RWPE2 (cell line): ENCODE data around the gene NKAIN4.

ENCODE experiments used
- ATAC-seq: fragments of 200-7000 bp; cut with Tn5 transposase; 3 replicates; pipeline ENCODE4 v1.9.1; 2021; ENCODE audit warnings: low read depth
- DNase-seq: peaks from one replicate; pipeline ENCODE4 v3.0.0-alpha.2; 2020; ENCODE audit warnings: low spot score
- H3K27ac ChIP-seq: fragments of 450-650 bp; 2 replicates; pipeline ENCODE4 v1.5.1; 2017; ENCODE audit warnings: mild to moderate bottlenecking; ENCODE audit not compliant: poor library complexity, severe bottlenecking
- H3K27me3 ChIP-seq: fragments of 250-450 bp; sonication (Bioruptor Pico); 2 replicates; pipeline ENCODE4 v1.5.1; 2021; ENCODE audit warnings: mild to moderate bottlenecking, moderate library complexity; ENCODE audit not compliant: insufficient read depth, poor library complexity, severe bottlenecking
- H3K36me3 ChIP-seq: fragments of 250-450 bp; sonication (Bioruptor Pico); 2 replicates; pipeline ENCODE4 v1.5.1; 2020; ENCODE audit warnings: low read depth, mild to moderate bottlenecking, moderate library complexity
- H3K4me1 ChIP-seq: fragments of 250-450 bp; sonication (Bioruptor Pico); 2 replicates; pipeline ENCODE4 v1.5.1; 2021; ENCODE audit warnings: mild to moderate bottlenecking, moderate library complexity; ENCODE audit not compliant: insufficient read depth, poor library complexity, severe bottlenecking
- H3K4me3 ChIP-seq: fragments of 250-450 bp; sonication (Bioruptor Pico); 2 replicates; pipeline ENCODE4 v1.5.1; 2021; ENCODE audit warnings: mild to moderate bottlenecking, moderate library complexity; ENCODE audit not compliant: severe bottlenecking
- H3K9me3 ChIP-seq: fragments of 250-450 bp; sonication (Bioruptor Pico); 2 replicates; pipeline ENCODE4 v1.5.1; 2021; ENCODE audit warnings: mild to moderate bottlenecking, moderate library complexity; ENCODE audit not compliant: severe bottlenecking
- CTCF ChIP-seq: fragments of 450-650 bp; IDR thresholded peaks from one replicate; pipeline ENCODE4 v1.5.1; 2017; ENCODE audit warnings: mild to moderate bottlenecking, moderate library complexity; ENCODE audit not compliant: poor library complexity, severe bottlenecking

The NKAIN4 gene

GRCh38 chr20:63228806-63229205, 25.5 kb downstream of the NKAIN4 start:
- H3K36me3 ChIP-seq, result no peaks in the 10 kb centered on the region
- no peaks in the 10 kb centered on the region for H3K27me3 ChIP-seq
- H3K4me3 ChIP-seq, result no peak overlapping the region
- TF ChIP-seq CTCF, result no peak
- DNase-seq (no peak), ATAC-seq (no peak)
- peaks cover 24% of the 10 kb centered on the region for H3K4me1 ChIP-seq
- H3K9me3 ChIP-seq, result no peaks in the 10 kb centered on the region
- H3K27ac ChIP-seq, result no peak overlapping the region

DNA sequence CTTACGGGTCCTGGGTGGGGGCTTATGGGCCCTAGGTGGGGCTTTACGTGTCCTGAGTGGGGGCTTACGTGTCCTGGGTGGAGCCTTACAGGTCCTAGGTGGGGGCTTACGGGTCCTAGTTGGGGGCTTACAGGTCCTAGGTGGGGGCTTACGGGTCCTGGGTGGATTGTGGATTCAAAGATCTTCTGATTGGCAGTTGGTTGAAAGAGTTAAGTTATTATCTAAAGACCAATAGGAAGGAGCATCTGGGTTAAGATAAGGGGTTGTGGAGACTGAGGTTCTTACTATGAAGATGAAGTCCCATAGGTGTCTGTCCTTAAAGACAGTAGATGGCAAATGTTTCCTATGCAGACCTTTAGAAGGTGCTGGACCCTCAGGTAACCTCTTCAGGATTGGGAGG, 27.0 kb downstream of the NKAIN4 start:
- H3K27ac ChIP-seq, result no peak overlapping the region
- no peaks in the 10 kb centered on the region for H3K9me3 ChIP-seq
- no peak overlapping the region for H3K4me3 ChIP-seq
- H3K27me3 ChIP-seq, result no peaks in the 10 kb centered on the region
- H3K4me1 ChIP-seq, result peaks cover 20% of the 10 kb centered on the region
- no peak for DNase-seq
- ATAC-seq, result no peak
- H3K36me3 ChIP-seq, result no peaks in the 10 kb centered on the region
- no peak for TF ChIP-seq CTCF

- peak overlapping the region; percentile 52 for H3K27ac ChIP-seq
- H3K36me3 ChIP-seq, result no peaks in the 10 kb centered on the region
- ATAC-seq, result peak; percentile 42
- TF ChIP-seq CTCF, result no peak
- H3K4me1 ChIP-seq, result peaks cover 18% of the 10 kb centered on the region
- H3K27me3 ChIP-seq, result peaks cover 4% of the 10 kb centered on the region
- DNase-seq, result no peak
- H3K9me3 ChIP-seq, result no peaks in the 10 kb centered on the region
- H3K4me3 ChIP-seq, result no peak overlapping the region
Measured at GRCh38 chr20:63226042-63226943, 28.0 kb downstream of the NKAIN4 start.

GRCh38 chr20:63225082-63225454, 29.2 kb downstream of the NKAIN4 start:
- TF ChIP-seq CTCF, result no peak
- peaks cover 18% of the 10 kb centered on the region for H3K4me1 ChIP-seq
- peak overlapping the region; percentile 52 for H3K27ac ChIP-seq
- DNase-seq (no peak), ATAC-seq (no peak; the same call in 2 of the 3 replicates)
- no peaks in the 10 kb centered on the region for H3K9me3 ChIP-seq
- H3K27me3 ChIP-seq, result peaks cover 4% of the 10 kb centered on the region
- H3K36me3 ChIP-seq, result no peaks in the 10 kb centered on the region
- no peak overlapping the region for H3K4me3 ChIP-seq
